ENCODE data around the gene RALA.

RALA gene

GRCh38 chr7:39709029-39709428 is 85.7 kb downstream of the RALA start:
- Histone ChIP-seq H3K9ac (ENCODE audit: low read length) (no peak overlapping the region), H3K36me3 (ENCODE audit: low read length) (peaks cover 6% of the 10 kb centered on the region; the same call in 1 of the 2 replicates), H3K9me2 (replicated peaks; ENCODE audit: insufficient read depth, low read length) (no peaks in the 10 kb centered on the region), H3K27ac (ENCODE audit: low read depth, low read length) (no peak overlapping the region), H3K4me2 (ENCODE audit: low read depth, low read length, poor library complexity, severe bottlenecking) (no peak overlapping the region), H3K79me2 (ENCODE audit: insufficient read depth, low read length) (no peaks in the 10 kb centered on the region), H2AFZ (ENCODE audit: low read depth, low read length, severe bottlenecking) (no peak overlapping the region), H3F3A (ENCODE audit: insufficient read depth) (no peaks in the 10 kb centered on the region), H3K27me3 (ENCODE audit: low read length) (no peaks in the 10 kb centered on the region), H3K4me3 (ENCODE audit: insufficient read depth, low read length, poor library complexity, severe bottlenecking) (no peak overlapping the region), H3K9me3 (ENCODE audit: insufficient read depth, low read length) (peaks cover 15% of the 10 kb centered on the region; the same call in 1 of the 2 replicates), H4K20me1 (ENCODE audit: low read depth, low read length) (no peaks in the 10 kb centered on the region)
- no peak for TF ChIP-seq EZH2phosphoT487 (conservative IDR thresholded peaks at IDR 0.05; ENCODE audit: low read length)
- TF ChIP-seq, protein P1, sequence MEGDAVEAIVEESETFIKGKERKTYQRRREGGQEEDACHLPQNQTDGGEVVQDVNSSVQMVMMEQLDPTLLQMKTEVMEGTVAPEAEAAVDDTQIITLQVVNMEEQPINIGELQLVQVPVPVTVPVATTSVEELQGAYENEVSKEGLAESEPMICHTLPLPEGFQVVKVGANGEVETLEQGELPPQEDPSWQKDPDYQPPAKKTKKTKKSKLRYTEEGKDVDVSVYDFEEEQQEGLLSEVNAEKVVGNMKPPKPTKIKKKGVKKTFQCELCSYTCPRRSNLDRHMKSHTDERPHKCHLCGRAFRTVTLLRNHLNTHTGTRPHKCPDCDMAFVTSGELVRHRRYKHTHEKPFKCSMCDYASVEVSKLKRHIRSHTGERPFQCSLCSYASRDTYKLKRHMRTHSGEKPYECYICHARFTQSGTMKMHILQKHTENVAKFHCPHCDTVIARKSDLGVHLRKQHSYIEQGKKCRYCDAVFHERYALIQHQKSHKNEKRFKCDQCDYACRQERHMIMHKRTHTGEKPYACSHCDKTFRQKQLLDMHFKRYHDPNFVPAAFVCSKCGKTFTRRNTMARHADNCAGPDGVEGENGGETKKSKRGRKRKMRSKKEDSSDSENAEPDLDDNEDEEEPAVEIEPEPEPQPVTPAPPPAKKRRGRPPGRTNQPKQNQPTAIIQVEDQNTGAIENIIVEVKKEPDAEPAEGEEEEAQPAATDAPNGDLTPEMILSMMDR (IDR thresholded peaks at IDR 0.05; ENCODE audit: insufficient read depth, low read length, poor library complexity, severe bottlenecking): no peak

DNA sequence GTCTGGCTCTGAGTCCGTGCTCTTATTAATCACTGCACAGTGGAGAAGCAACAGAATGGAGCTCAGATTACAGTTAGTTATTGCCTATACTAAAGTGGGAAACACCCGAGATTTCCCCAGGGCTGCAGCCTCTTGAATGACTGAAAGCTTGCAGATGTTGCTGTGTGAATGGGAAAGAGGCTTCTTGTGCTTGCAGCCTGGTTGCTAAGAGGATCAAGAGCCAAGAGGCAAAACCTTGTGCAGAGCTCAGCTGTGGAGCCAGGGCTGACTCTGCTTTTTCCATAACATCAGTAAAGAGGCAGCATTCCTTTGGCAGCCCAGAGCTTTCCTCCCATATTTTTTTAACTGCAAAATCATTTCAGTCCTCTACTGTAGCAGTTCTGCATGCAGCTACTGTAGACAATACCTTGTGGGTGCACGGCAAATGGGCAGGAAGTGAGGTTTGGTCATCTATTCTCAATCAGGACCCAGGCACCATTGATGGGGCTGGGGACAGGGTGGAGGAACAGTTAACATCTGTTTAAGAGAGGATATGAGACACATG is 86.5 kb downstream of the RALA start:
- H3K4me2 ChIP-seq (ENCODE audit: low read depth, low read length, poor library complexity, severe bottlenecking): no peak overlapping the region
- no peaks in the 10 kb centered on the region for H3F3A ChIP-seq (ENCODE audit: insufficient read depth)
- H3K9me2 ChIP-seq (replicated peaks; ENCODE audit: insufficient read depth, low read length): no peaks in the 10 kb centered on the region
- no peak overlapping the region for H3K27ac ChIP-seq (ENCODE audit: low read depth, low read length)
- H3K79me2 ChIP-seq (ENCODE audit: insufficient read depth, low read length): no peaks in the 10 kb centered on the region
- peaks cover 6% of the 10 kb centered on the region; the same call in 1 of the 2 replicates for H3K36me3 ChIP-seq (ENCODE audit: low read length)
- peaks cover 23% of the 10 kb centered on the region; the same call in 1 of the 2 replicates for H3K9me3 ChIP-seq (ENCODE audit: insufficient read depth, low read length)
- H2AFZ ChIP-seq (ENCODE audit: low read depth, low read length, severe bottlenecking): no peak overlapping the region
- no peak overlapping the region for H3K9ac ChIP-seq (ENCODE audit: low read length)
- no peaks in the 10 kb centered on the region for H4K20me1 ChIP-seq (ENCODE audit: low read depth, low read length)
- no peak overlapping the region for H3K4me3 ChIP-seq (ENCODE audit: insufficient read depth, low read length, poor library complexity, severe bottlenecking)
- H3K27me3 ChIP-seq (ENCODE audit: low read length): no peaks in the 10 kb centered on the region
- TF ChIP-seq, protein P1 (IDR thresholded peaks at IDR 0.05; ENCODE audit: insufficient read depth, low read length, poor library complexity, severe bottlenecking): no peak
- no peak for TF ChIP-seq EZH2phosphoT487 (conservative IDR thresholded peaks at IDR 0.05; ENCODE audit: low read length)

DNA sequence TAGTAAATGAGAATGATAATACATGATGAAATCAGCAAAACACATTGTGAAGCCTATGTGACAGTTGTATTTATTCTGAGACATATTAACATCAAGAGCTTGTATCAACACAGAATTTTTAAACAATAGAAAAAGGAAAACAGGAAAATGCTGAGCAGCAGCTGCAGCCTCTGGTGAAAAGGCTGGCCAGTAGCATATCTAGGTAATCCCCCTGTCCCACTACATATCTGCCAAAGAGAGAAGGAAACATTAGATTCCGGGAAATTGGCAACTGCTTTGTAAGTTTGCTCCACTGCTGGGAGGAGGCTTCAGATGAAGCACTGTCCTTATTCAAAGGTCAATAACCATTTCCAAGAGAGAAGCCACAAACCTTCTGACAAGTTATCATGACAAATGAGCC is 89.4 kb downstream of the RALA start:
- TF ChIP-seq EZH2phosphoT487 (conservative IDR thresholded peaks at IDR 0.05; ENCODE audit: low read length): no peak

GRCh38 chr7:39714447-39715091 is 91.2 kb downstream of the RALA start:
- no peaks in the 10 kb centered on the region for H3K9me2 ChIP-seq (replicated peaks; ENCODE audit: insufficient read depth, low read length)
- no peaks in the 10 kb centered on the region for H3K36me3 ChIP-seq (ENCODE audit: low read length)
- H2AFZ ChIP-seq (ENCODE audit: low read depth, low read length, severe bottlenecking): no peak overlapping the region
- H3K4me2 ChIP-seq (ENCODE audit: low read depth, low read length, poor library complexity, severe bottlenecking): no peak overlapping the region
- no peaks in the 10 kb centered on the region for H3K27me3 ChIP-seq (ENCODE audit: low read length)
- no peaks in the 10 kb centered on the region for H4K20me1 ChIP-seq (ENCODE audit: low read depth, low read length)
- H3K79me2 ChIP-seq (ENCODE audit: insufficient read depth, low read length): no peaks in the 10 kb centered on the region
- H3K9me3 ChIP-seq (ENCODE audit: insufficient read depth, low read length): peaks cover 35% of the 10 kb centered on the region; the same call in 1 of the 2 replicates
- no peak overlapping the region for H3K4me3 ChIP-seq (ENCODE audit: insufficient read depth, low read length, poor library complexity, severe bottlenecking)
- no peak overlapping the region for H3K27ac ChIP-seq (ENCODE audit: low read depth, low read length)
- H3F3A ChIP-seq (ENCODE audit: insufficient read depth): no peaks in the 10 kb centered on the region
- H3K9ac ChIP-seq (ENCODE audit: low read length): no peak overlapping the region
- TF ChIP-seq, protein P1 (IDR thresholded peaks at IDR 0.05; ENCODE audit: insufficient read depth, low read length, poor library complexity, severe bottlenecking): no peak
- no peak for TF ChIP-seq EZH2phosphoT487 (conservative IDR thresholded peaks at IDR 0.05; ENCODE audit: low read length)

More for the DNA sequence above, 89.4 kb downstream of the RALA start:
- no peak overlapping the region for H3K4me2 ChIP-seq (ENCODE audit: low read depth, low read length, poor library complexity, severe bottlenecking)
- H3K27ac ChIP-seq (ENCODE audit: low read depth, low read length): no peak overlapping the region
- no peak overlapping the region for H2AFZ ChIP-seq (ENCODE audit: low read depth, low read length, severe bottlenecking)
- no peaks in the 10 kb centered on the region for H3F3A ChIP-seq (ENCODE audit: insufficient read depth)
- H3K27me3 ChIP-seq (ENCODE audit: low read length): no peaks in the 10 kb centered on the region
- H3K9me2 ChIP-seq (replicated peaks; ENCODE audit: insufficient read depth, low read length): no peaks in the 10 kb centered on the region
- no peaks in the 10 kb centered on the region for H3K79me2 ChIP-seq (ENCODE audit: insufficient read depth, low read length)
- no peak overlapping the region for H3K4me3 ChIP-seq (ENCODE audit: insufficient read depth, low read length, poor library complexity, severe bottlenecking)
- H4K20me1 ChIP-seq (ENCODE audit: low read depth, low read length): no peaks in the 10 kb centered on the region
- H3K36me3 ChIP-seq (ENCODE audit: low read length): no peaks in the 10 kb centered on the region
- peaks cover 35% of the 10 kb centered on the region; the same call in 1 of the 2 replicates for H3K9me3 ChIP-seq (ENCODE audit: insufficient read depth, low read length)
- no peak overlapping the region for H3K9ac ChIP-seq (ENCODE audit: low read length)

Measured in SU-DHL-6 (cell line).